HG03064 (cell line): Measurements from ENCODE around the gene FGD2.

Experiments used
- ATAC-seq: cut with Tn5 transposase; IDR thresholded peaks from one replicate; pipeline ENCODE4 v1.9.1; 2021; ENCODE audit warnings: low read depth; ENCODE audit not compliant: unreplicated experiment

The FGD2 gene

GRCh38 chr6:37005061-37005810, at the start of gene FGD2:
TSS of gene FGD2 (plus strand) at chr6:37005655. CDS start at chr6:37005818, 163 bp downstream.
- ATAC-seq = no peak

- no peak for ATAC-seq
These were observed 49.6 kb upstream of the FGD2 start for GRCh38 chr6:36955671-36956445.

- no peak for ATAC-seq
These were observed 49.0 kb upstream of the FGD2 start for GRCh38 chr6:36956446-36956820.

- ATAC-seq = no peak
These were observed 47.6 kb upstream of the FGD2 start for GRCh38 chr6:36957773-36958271.

- ATAC-seq = no peak
These were observed 46.5 kb upstream of the FGD2 start for GRCh38 chr6:36958775-36959554.

- ATAC-seq = no peak
These were observed 45.8 kb upstream of the FGD2 start for GRCh38 chr6:36959555-36960250.

- no peak for ATAC-seq
These were observed 43.7 kb upstream of the FGD2 start for GRCh38 chr6:36961441-36962435.

- no peak for ATAC-seq
These were observed 42.6 kb upstream of the FGD2 start for GRCh38 chr6:36962874-36963273.

- no peak for ATAC-seq
These were observed 41.8 kb upstream of the FGD2 start for GRCh38 chr6:36963451-36964290.

- ATAC-seq = no peak
These were observed 41.1 kb upstream of the FGD2 start for GRCh38 chr6:36964349-36964748.

GRCh38 chr6:36964908-36965307, 40.5 kb upstream of the FGD2 start:
- ATAC-seq = no peak

GRCh38 chr6:36967301-36967700, 38.2 kb upstream of the FGD2 start:
- no peak for ATAC-seq

GRCh38 chr6:36967757-36968156, 37.7 kb upstream of the FGD2 start:
- ATAC-seq = no peak

GRCh38 chr6:36968266-36968977, 37.0 kb upstream of the FGD2 start:
- ATAC-seq = no peak

GRCh38 chr6:36969240-36969691, 36.2 kb upstream of the FGD2 start:
- ATAC-seq = no peak

GRCh38 chr6:36969988-36970891, 35.2 kb upstream of the FGD2 start:
- ATAC-seq = no peak
